Tibial artery (tissue), 4 donors: ENCODE results near the gene PKIB.

ENCODE experiments used
- DNase-seq, 2 donors: peaks; one replicate each; pipeline ENCODE4 v3.0.0-alpha.2; 2019
- H3K27ac ChIP-seq, 2 donors: fragments of 200-600 bp; sonication (generic) in 1 of 2; 1 replicate in 1 of 2; 2 replicates in 1 of 2; pipeline ENCODE4 v1.5.1; 2018 to 2019; ENCODE audit warnings: mild to moderate bottlenecking in 1 of 2
- H3K27me3 ChIP-seq, 2 donors: fragments of 200-600 bp; sonication (generic) in 1 of 2; one replicate each; pipeline versions ENCODE4 v1.5.1 to v1.6.0; 2016 to 2019
- H3K36me3 ChIP-seq, 3 donors: fragments of 200-600 bp; sonication (generic) in 2 of 3; one replicate each; pipeline ENCODE4 v1.5.1; 2016 to 2019; ENCODE audit warnings: mild to moderate bottlenecking in 2 of 3
- H3K4me1 ChIP-seq, 4 donors: fragments of 200-600 bp; sonication (generic) in 2 of 4; 1 replicate in 3 of 4; 2 replicates in 1 of 4; pipeline ENCODE4 v1.5.1; 2016 to 2019
- H3K4me3 ChIP-seq, 2 donors: fragments of 200-600 bp; sonication (generic) in 1 of 2; 1 replicate in 1 of 2; 2 replicates in 1 of 2; pipeline ENCODE4 v1.5.1; 2018 to 2019; ENCODE audit warnings: mild to moderate bottlenecking in 2 of 2
- H3K9me3 ChIP-seq, 3 donors: fragments of 200-600 bp; sonication (generic) in 1 of 3; one replicate each; pipeline ENCODE4 v1.5.1; 2016 to 2019
- intact Hi-C: fragments of 100-400 bp; cut with DNase I; formaldehyde crosslinking; loops from one replicate; pipeline ENCODE4 v1.15.0; 2023; ENCODE audit warnings: low total_unique reads
- TF ChIP-seq, protein P1 (sequence below), 2 experiments: fragments of 200-600 bp in 1 of 2; fragments of 450-650 bp in 1 of 2; IDR thresholded peaks; one replicate each; pipeline ENCODE4 v1.5.1; 2017 to 2019; ENCODE audit warnings: antibody characterized with exemption in 2 of 2, mild to moderate bottlenecking in 1 of 2, moderate library complexity in 1 of 2

Gene PKIB

DNA sequence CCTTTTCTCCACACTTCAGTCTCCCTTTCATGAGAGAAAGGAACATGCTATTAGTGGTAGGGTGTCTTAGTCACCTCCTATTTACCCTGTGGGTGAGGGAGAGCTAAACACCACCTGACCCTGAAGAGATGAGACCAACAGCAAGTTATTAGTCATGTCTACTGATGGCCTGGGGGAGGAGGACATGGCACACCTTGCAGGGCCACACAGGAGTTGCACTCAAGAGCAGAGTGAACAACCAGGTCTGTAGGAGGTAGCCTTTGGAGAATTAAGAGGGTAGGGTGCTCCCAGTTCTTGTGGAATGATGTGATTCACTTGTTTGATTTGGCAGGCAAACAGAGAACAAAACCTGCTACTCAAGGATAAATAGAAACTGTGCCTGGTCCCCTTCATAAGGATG, 86.6 kb downstream of the PKIB start:
- Histone ChIP-seq H3K27ac (no peak overlapping the region), H3K9me3 (no peaks in the 10 kb centered on the region), H3K27me3 (no peaks in the 10 kb centered on the region), H3K36me3 (no peaks in the 10 kb centered on the region), H3K4me3 (no peak overlapping the region), H3K4me1 (no peaks in the 10 kb centered on the region)
- intact Hi-C loops = no loop called here
- TF ChIP-seq, protein P1, sequence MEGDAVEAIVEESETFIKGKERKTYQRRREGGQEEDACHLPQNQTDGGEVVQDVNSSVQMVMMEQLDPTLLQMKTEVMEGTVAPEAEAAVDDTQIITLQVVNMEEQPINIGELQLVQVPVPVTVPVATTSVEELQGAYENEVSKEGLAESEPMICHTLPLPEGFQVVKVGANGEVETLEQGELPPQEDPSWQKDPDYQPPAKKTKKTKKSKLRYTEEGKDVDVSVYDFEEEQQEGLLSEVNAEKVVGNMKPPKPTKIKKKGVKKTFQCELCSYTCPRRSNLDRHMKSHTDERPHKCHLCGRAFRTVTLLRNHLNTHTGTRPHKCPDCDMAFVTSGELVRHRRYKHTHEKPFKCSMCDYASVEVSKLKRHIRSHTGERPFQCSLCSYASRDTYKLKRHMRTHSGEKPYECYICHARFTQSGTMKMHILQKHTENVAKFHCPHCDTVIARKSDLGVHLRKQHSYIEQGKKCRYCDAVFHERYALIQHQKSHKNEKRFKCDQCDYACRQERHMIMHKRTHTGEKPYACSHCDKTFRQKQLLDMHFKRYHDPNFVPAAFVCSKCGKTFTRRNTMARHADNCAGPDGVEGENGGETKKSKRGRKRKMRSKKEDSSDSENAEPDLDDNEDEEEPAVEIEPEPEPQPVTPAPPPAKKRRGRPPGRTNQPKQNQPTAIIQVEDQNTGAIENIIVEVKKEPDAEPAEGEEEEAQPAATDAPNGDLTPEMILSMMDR (IDR thresholded peaks at IDR 0.05) = no peak
- DNase-seq = no peak

DNA sequence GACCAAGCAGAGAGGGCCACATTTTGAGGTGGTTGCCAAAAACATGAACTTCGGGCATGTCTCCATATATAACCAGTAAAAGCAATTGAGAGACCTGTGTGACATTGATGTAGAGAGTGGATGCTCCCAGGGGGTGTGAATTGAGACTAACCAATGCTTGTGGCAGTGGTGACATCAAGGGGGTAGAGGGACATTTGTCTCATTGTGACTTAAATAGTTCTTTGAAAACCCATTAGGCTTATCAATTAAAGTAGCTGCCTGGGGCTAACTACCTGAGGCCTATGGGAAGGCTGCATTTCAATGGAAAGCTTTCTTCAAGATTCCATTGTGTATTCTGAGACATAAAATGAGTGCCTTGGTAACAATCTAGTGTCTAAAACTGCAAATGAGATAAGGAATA, 87.3 kb downstream of the PKIB start:
- DNase-seq = no peak
- Histone ChIP-seq H3K27me3 (no peaks in the 10 kb centered on the region), H3K27ac (no peak overlapping the region), H3K36me3 (no peaks in the 10 kb centered on the region), H3K4me1 (no peaks in the 10 kb centered on the region), H3K4me3 (no peak overlapping the region), H3K9me3 (no peaks in the 10 kb centered on the region)
- intact Hi-C loops = no loop called here
- TF ChIP-seq, protein P1 (IDR thresholded peaks at IDR 0.05) = no peak

DNA sequence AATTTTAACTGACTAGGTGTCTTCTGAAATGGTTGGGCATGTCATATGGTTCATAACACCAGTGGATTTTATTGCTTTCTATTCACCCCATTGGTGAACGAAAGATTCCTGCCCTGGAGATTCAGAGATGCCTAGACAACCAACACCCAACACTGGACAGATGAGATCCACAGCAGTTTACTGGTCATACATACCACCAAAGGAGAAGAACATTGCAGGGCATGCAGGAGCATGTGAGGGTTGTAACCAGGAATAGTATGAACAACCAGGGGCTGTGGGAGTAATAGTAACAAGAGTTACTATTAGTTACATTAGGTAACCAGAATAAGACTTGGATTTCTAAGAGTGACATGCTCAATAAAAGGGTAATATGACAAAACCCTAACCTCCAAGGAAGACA, 91.5 kb downstream of the PKIB start:
- Histone ChIP-seq H3K36me3 (no peaks in the 10 kb centered on the region), H3K9me3 (no peaks in the 10 kb centered on the region), H3K4me3 (no peak overlapping the region), H3K4me1 (no peaks in the 10 kb centered on the region), H3K27me3 (no peaks in the 10 kb centered on the region), H3K27ac (no peak overlapping the region)
- no peak for DNase-seq
- TF ChIP-seq, protein P1 (IDR thresholded peaks at IDR 0.05) = no peak
- intact Hi-C loops = no loop called here

DNA sequence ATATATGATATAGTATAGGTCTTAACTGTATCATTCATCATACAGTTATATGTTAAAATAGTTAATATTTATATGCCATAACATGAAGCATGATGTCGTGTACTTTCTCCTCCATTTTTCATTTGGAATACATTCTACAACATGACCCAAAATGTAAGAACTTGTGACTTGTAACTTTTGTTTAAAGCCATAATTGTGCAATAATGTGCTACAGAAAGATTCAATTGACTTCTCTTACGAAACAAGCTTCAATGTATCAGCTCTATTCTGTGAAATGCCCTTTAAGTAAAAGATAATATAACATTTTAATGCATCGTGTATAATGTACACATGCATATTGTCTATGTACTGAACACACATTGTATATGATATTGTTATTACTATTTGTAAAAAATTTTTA, 92.6 kb downstream of the PKIB start:
- no peaks in the 10 kb centered on the region for H3K4me1 ChIP-seq
- DNase-seq = no peak
- H3K36me3 ChIP-seq = no peaks in the 10 kb centered on the region
- TF ChIP-seq, protein P1 (IDR thresholded peaks at IDR 0.05) = no peak
- H3K27me3 ChIP-seq = no peaks in the 10 kb centered on the region
- no peak overlapping the region for H3K27ac ChIP-seq
- intact Hi-C loops = no loop called here
- H3K9me3 ChIP-seq = no peaks in the 10 kb centered on the region
- no peak overlapping the region for H3K4me3 ChIP-seq

DNA sequence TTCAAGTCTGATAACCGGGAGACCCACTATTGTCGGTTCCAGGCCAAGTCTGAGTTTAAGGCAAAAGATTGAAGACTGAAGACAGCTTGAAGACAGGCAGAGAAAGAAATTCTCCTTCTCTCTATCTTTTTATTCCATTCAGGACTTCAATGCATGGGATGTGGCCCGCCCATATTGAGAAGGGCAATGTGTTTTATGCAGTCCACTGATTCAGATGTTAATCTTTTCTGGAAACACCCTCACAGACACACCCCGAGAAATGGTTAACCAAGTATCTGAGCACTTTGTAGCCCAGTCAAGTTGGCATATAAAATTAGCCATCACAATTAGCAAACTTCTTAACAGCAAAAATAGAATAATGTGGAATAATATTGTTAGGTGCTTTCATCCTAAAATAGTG, 93.9 kb downstream of the PKIB start:
- no peaks in the 10 kb centered on the region for H3K4me1 ChIP-seq
- TF ChIP-seq, protein P1 (IDR thresholded peaks at IDR 0.05) = no peak
- no peaks in the 10 kb centered on the region for H3K36me3 ChIP-seq
- H3K27me3 ChIP-seq = no peaks in the 10 kb centered on the region
- H3K27ac ChIP-seq = no peak overlapping the region
- intact Hi-C loops = no loop called here
- no peak overlapping the region for H3K4me3 ChIP-seq
- no peak for DNase-seq
- no peaks in the 10 kb centered on the region for H3K9me3 ChIP-seq

DNA sequence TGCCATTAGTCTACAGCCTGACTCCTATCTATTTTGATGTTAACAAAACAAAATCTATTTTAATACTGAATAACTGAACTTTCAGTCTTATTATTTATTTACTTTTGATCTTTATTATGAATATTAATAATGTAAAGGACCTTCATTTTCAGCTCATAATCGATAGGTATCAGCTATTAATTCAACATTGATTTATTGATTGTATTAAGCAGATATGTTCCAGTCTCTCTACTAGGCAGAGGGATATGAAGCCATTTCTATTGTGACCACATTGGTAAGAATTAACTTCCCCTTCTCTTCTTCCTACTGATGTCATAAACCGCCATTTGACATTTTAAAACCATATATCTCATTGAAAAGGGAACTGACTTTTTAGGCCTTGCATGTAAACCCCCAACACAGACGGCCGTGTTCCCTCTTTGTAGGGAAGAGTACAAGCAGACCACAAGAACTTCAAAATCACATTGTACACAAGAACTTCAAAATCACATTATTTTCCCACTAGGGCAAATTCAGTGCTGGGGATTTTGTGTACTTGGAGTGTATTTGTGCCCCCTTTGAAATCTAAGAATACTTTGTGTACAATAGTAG, 99.8 kb downstream of the PKIB start:
- H3K4me1 ChIP-seq = no peaks in the 10 kb centered on the region
- no peaks in the 10 kb centered on the region for H3K36me3 ChIP-seq
- no peaks in the 10 kb centered on the region for H3K9me3 ChIP-seq
- H3K4me3 ChIP-seq = no peak overlapping the region
- no peaks in the 10 kb centered on the region for H3K27me3 ChIP-seq
- TF ChIP-seq, protein P1 (IDR thresholded peaks at IDR 0.05) = no peak
- no peak for DNase-seq
- intact Hi-C loops = no loop called here
- H3K27ac ChIP-seq = no peak overlapping the region
